ENCODE results near the gene CEBPZ.
"Not testable (repeated sequence)": the region's sequence is repeated elsewhere in the genome, so short reads cannot be mapped to it uniquely, and the experiment has no call there.

The CEBPZ gene

GRCh38 chr2:37243435-37243834, 12.0 kb upstream of the CEBPZ start:
- in situ Hi-C loops (cut with MboI; ENCODE audit: low sequenced_read_pairs, unreplicated experiment) = no loop called here
- DNase-seq (ENCODE audit: low spot score) = no peak
- TF ChIP-seq, protein P1, sequence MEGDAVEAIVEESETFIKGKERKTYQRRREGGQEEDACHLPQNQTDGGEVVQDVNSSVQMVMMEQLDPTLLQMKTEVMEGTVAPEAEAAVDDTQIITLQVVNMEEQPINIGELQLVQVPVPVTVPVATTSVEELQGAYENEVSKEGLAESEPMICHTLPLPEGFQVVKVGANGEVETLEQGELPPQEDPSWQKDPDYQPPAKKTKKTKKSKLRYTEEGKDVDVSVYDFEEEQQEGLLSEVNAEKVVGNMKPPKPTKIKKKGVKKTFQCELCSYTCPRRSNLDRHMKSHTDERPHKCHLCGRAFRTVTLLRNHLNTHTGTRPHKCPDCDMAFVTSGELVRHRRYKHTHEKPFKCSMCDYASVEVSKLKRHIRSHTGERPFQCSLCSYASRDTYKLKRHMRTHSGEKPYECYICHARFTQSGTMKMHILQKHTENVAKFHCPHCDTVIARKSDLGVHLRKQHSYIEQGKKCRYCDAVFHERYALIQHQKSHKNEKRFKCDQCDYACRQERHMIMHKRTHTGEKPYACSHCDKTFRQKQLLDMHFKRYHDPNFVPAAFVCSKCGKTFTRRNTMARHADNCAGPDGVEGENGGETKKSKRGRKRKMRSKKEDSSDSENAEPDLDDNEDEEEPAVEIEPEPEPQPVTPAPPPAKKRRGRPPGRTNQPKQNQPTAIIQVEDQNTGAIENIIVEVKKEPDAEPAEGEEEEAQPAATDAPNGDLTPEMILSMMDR (IDR thresholded peaks at IDR 0.05; ENCODE audit: borderline replicate concordance, control extremely low read depth, extremely low read depth, insufficient read depth, missing control alignments) = no peak

DNA sequence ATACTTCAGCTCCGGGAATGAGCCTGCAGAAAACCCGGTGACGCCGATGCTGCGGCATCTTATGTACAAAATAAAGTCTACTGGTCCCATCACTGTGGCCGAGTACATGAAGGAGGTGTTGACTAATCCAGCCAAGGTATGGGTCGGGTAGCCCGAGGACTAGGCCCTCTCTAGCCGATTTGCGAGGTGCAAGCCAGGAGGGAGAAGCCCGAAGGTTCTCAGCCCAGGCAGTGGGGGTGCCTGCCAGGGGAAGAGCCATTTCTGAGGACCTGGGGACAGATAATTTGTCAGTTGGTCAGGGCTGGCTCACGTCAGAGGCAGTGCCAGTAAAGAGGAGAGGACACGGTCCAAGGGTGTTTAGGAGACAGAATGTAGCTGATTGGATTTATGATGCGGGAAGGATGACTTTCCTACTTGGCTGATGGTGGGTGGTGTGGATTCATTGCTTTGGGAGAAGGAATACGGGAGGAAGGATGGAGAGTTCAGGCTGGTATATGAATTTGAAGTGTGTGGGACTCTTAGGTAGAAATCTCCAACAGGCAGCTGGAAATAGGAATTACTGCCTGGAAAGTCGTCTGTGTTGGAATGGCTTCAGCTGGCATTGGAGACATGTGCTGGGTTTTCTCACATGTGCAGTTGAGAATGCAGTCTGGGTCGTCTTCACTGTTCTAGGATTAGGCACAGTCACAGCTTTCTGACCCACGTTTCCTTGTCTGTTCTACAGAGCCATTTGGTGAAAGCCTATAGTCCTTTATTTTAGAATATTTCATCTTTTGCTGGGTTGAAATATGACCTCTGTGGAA, 936 bp upstream of the CEBPZ start:
- in situ Hi-C loops (cut with MboI; ENCODE audit: low sequenced_read_pairs, unreplicated experiment) = no loop called here
- TF ChIP-seq, protein P1 (IDR thresholded peaks at IDR 0.05; ENCODE audit: borderline replicate concordance, control extremely low read depth, extremely low read depth, insufficient read depth, missing control alignments) = no peak
- no peak for DNase-seq (ENCODE audit: low spot score)

GRCh38 chr2:37230581-37230980, 815 bp downstream of the CEBPZ start:
- DNase-seq (ENCODE audit: low spot score) = no peak
- in situ Hi-C loops (cut with MboI; ENCODE audit: low sequenced_read_pairs, unreplicated experiment) = no loop called here
- TF ChIP-seq, protein P1 (IDR thresholded peaks at IDR 0.05; ENCODE audit: borderline replicate concordance, control extremely low read depth, extremely low read depth, insufficient read depth, missing control alignments) = no peak

DNA sequence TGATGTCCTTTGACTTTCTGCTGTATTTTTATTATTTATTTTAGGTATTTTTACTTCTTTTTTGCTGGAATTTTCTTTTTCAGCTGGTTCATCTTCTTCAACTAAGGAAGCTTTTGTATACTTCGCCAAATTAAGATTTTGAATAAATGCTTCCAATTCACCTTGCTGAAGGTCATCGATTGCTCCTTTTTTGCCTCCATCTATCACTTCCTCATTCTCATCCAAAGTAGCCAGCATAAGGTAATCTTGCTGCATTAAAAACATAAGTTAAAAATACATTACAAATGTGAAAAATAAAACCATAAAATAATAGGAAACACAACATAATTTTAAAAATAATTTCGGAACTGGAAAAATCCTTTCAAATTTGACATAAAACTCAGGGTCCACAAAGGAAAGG, 2.6 kb downstream of the CEBPZ start:
- DNase-seq (ENCODE audit: low spot score) = no peak
- in situ Hi-C loops (cut with MboI; ENCODE audit: low sequenced_read_pairs, unreplicated experiment) = no loop called here
- TF ChIP-seq, protein P1 (IDR thresholded peaks at IDR 0.05; ENCODE audit: borderline replicate concordance, control extremely low read depth, extremely low read depth, insufficient read depth, missing control alignments) = no peak

GRCh38 chr2:37226863-37227262, 4.5 kb downstream of the CEBPZ start:
- no peak for DNase-seq (ENCODE audit: low spot score)
- in situ Hi-C loops (cut with MboI; ENCODE audit: low sequenced_read_pairs, unreplicated experiment) = no loop called here
- TF ChIP-seq, protein P1 (IDR thresholded peaks at IDR 0.05; ENCODE audit: borderline replicate concordance, control extremely low read depth, extremely low read depth, insufficient read depth, missing control alignments) = no peak

DNA sequence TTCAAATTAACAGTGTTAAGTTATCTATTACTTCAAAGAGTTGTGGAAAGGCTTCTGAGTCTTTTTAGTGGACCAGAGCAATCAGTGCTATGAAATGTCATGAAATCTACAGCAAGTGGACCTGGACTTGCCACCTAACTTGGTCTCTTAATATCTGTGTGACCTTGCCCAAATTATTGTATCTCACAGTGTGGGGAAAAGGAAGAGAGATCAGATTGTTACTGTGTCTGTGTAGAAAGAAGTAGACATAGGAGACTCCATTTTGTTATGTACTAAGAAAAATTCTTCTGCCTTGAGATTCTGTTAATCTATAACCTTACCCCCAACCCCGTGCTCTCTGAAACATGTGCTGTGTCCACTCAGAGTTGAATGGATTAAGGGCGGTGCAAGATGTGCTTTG, 6.3 kb downstream of the CEBPZ start:
- DNase-seq (ENCODE audit: low spot score); in situ Hi-C loops (cut with MboI; ENCODE audit: low sequenced_read_pairs, unreplicated experiment): not testable (repeated sequence)

DNA sequence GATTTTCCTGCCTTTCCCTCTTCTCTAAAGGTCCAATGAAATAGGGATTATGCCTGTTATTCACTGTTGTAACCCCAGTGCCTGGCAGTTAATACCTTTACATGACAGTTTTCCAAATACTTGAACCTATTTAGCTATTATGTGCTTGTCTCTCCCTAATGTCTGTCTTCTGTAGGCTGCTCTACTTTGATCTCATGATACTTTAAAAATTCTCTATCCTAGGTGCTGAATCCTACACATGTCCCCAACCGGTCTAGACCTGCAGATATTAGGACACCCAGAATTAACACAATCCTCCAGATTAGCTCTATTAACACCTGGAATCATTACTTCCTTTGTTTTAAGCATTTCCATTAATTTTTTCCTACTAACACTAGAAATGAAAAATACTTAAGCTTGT, 7.3 kb downstream of the CEBPZ start:
- no peak for DNase-seq (ENCODE audit: low spot score)
- in situ Hi-C loops (cut with MboI; ENCODE audit: low sequenced_read_pairs, unreplicated experiment) = no loop called here

More for the DNA sequence above, 7.3 kb downstream of the CEBPZ start:
- TF ChIP-seq, protein P1 (IDR thresholded peaks at IDR 0.05; ENCODE audit: borderline replicate concordance, control extremely low read depth, extremely low read depth, insufficient read depth, missing control alignments) = no peak
